Osteocyte (in vitro differentiated cells): Measurements from ENCODE around the gene DPYD. TPM values are rescaled to one million over a fixed set of nuclear protein-coding genes. Genes with fewer than 3 reads are reported as not detected.

ENCODE experiments used
- DNase-seq: peaks from one replicate; pipeline ENCODE4 v3.0.0; 2021; ENCODE audit warnings: mixed read lengths; ENCODE audit not compliant: unreplicated experiment; ENCODE audit errors: extremely low spot score
- H3K27ac Mint-ChIP-seq: one replicate; pipeline ENCODE4 v1.8.0; 2021; ENCODE audit warnings: mild to moderate bottlenecking, mixed read lengths; ENCODE audit not compliant: unreplicated experiment
- H3K27me3 Mint-ChIP-seq: one replicate; pipeline ENCODE4 v1.8.0; 2021; ENCODE audit warnings: mixed read lengths; ENCODE audit not compliant: unreplicated experiment
- H3K36me3 Mint-ChIP-seq: one replicate; pipeline ENCODE4 v1.8.0; 2021; ENCODE audit warnings: mixed read lengths; ENCODE audit not compliant: unreplicated experiment
- H3K4me1 Mint-ChIP-seq: one replicate; pipeline ENCODE4 v1.8.0; 2021; ENCODE audit warnings: mixed read lengths; ENCODE audit not compliant: unreplicated experiment
- H3K4me3 Mint-ChIP-seq: one replicate; pipeline ENCODE4 v1.8.0; 2021; ENCODE audit warnings: mild to moderate bottlenecking, moderate library complexity, mixed read lengths; ENCODE audit not compliant: unreplicated experiment
- H3K9me3 Mint-ChIP-seq: one replicate; pipeline ENCODE4 v1.8.0; 2021; ENCODE audit warnings: mixed read lengths; ENCODE audit not compliant: unreplicated experiment
- total RNA-seq: library from RNA; stranded (reverse); gene quantifications from 2 replicates; pipeline ENCODE4 v1.2.1, GENCODE V29; 2021
- TF ChIP-seq, protein P1 (sequence below): fragments of 200-600 bp; sonication (generic); IDR thresholded peaks from 2 replicates; pipeline ENCODE4 v1.5.0; 2021; ENCODE audit warnings: antibody characterized with exemption, mild to moderate bottlenecking, moderate library complexity

Gene DPYD
- total RNA-seq, 1 donor from 2014 or later, result 44.0 TPM

DNA sequence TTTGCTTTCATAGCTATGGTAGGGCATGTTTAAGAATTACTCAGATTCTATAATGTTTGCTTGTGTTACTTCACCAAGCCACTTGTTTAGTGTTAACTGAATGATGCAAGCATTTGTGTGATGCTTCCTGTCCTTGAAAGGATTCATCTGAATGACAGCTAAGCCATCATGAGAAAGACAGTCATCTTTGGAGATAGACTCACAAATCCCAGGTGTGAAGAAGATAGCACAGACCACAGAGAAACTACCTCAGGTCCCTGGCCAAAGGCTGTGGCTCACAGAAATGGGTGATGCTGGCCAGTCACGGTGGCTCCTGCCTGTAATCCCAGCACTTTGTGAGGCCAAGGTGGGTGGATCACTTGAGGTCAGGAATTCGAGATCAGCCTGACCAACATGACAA is 321.4 kb downstream of the DPYD start:
- no peaks in the 10 kb centered on the region for H3K36me3 Mint-ChIP-seq
- TF ChIP-seq, protein P1, sequence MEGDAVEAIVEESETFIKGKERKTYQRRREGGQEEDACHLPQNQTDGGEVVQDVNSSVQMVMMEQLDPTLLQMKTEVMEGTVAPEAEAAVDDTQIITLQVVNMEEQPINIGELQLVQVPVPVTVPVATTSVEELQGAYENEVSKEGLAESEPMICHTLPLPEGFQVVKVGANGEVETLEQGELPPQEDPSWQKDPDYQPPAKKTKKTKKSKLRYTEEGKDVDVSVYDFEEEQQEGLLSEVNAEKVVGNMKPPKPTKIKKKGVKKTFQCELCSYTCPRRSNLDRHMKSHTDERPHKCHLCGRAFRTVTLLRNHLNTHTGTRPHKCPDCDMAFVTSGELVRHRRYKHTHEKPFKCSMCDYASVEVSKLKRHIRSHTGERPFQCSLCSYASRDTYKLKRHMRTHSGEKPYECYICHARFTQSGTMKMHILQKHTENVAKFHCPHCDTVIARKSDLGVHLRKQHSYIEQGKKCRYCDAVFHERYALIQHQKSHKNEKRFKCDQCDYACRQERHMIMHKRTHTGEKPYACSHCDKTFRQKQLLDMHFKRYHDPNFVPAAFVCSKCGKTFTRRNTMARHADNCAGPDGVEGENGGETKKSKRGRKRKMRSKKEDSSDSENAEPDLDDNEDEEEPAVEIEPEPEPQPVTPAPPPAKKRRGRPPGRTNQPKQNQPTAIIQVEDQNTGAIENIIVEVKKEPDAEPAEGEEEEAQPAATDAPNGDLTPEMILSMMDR, result no peak
- no peak for DNase-seq
- no peak overlapping the region for H3K4me3 Mint-ChIP-seq
- peaks cover 16% of the 10 kb centered on the region for H3K4me1 Mint-ChIP-seq
- H3K9me3 Mint-ChIP-seq, result no peaks in the 10 kb centered on the region
- no peak overlapping the region for H3K27ac Mint-ChIP-seq
- no peaks in the 10 kb centered on the region for H3K27me3 Mint-ChIP-seq

DNA sequence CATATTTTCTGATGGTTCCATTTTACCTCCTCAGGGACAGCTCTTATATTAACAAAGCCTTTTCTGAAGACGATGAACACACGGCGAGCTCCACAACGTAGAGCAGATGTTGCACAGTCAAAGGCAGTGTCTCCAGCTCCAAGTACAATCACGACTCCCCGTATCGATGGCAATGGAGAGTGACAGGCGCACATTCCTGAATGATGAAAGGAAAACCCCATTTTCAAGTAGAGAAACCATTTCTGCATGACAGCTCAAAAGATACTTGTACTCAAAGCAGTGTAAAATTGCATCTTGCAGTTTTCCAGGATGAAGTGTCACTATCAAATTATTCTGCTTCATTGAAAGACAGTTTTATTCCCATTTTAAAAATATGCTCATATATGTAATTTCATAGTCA is 327.6 kb downstream of the DPYD start:
- Mint-ChIP-seq H3K4me3 (no peak overlapping the region), H3K27me3 (no peaks in the 10 kb centered on the region), H3K4me1 (no peaks in the 10 kb centered on the region)

DNA sequence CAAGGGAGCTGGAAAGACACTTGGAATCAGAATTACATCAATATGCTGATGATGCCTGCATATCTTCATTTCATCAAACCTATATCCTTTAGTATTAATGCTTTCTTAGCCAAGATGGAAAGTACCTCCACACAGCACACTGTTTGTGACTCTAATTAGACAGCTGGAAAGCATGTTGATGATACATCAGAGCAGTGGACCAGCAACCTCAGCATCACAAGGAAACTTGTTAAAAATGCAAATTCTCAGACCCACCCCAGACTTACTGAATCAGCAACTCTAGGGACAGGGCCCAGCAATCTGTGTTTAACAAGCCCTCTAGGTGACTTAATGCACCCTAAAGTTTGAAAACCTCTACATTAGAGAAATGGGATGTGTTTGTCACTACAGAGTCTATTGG is 332.1 kb downstream of the DPYD start:
- DNase-seq, result no peak
- Mint-ChIP-seq H3K27me3 (no peaks in the 10 kb centered on the region), H3K27ac (no peak overlapping the region), H3K4me1 (no peaks in the 10 kb centered on the region), H3K36me3 (peaks cover 40% of the 10 kb centered on the region), H3K4me3 (no peak overlapping the region), H3K9me3 (peaks cover 3% of the 10 kb centered on the region)
- TF ChIP-seq, protein P1, result no peak

More for the DNA sequence above, 327.6 kb downstream of the DPYD start:
- Mint-ChIP-seq H3K27ac (no peak overlapping the region), H3K9me3 (peaks cover 3% of the 10 kb centered on the region), H3K36me3 (peaks cover 30% of the 10 kb centered on the region)
- DNase-seq, result no peak
- TF ChIP-seq, protein P1, result no peak

DNA sequence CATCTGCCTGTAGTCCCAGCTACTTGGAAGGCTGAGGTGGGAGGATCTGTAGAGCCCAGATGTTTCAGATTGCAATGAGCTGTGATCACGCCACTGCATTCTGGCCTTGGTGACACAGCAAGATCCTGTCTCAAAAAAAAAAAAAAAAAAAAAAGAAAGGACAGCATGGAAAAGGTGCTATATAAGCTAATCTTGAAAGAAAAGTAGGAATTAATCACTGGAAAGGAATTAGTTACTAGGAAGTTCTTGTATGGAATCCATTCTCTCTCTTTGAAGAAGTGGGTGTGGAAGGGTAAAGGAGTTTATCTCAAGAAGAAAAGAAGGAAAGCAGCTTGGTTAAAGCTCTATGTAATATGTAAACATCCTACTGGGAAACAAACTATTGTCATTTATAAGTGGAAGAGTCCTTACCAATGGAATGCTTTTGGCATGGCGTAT is 339.2 kb downstream of the DPYD start:
- H3K9me3 Mint-ChIP-seq, result no peaks in the 10 kb centered on the region
- peaks cover 16% of the 10 kb centered on the region for H3K36me3 Mint-ChIP-seq
- DNase-seq, result no peak
- no peak overlapping the region for H3K27ac Mint-ChIP-seq
- TF ChIP-seq, protein P1, result no peak
- H3K4me1 Mint-ChIP-seq, result no peaks in the 10 kb centered on the region
- H3K27me3 Mint-ChIP-seq, result no peaks in the 10 kb centered on the region
- no peak overlapping the region for H3K4me3 Mint-ChIP-seq

DNA sequence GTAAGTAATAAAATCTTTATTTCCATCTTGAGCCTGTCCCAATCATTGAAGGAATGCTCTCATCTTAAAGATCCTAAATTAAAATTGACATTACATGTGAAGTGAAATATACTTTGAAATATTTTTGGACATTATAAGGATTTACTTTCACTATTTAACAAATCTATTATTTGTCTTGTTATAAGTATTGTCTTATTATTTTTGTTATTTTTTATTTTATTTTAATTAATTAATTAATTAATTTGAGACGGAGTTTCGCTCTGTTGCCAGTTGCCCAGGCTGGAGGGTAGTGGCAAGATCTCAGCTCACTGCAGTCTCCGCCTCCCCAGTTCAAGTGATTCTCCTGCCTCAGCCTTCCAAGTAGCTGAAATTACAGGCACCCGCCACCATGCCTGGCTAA is 343.2 kb downstream of the DPYD start:
- Mint-ChIP-seq H3K27ac (no peak overlapping the region), H3K9me3 (no peaks in the 10 kb centered on the region), H3K36me3 (peaks cover 19% of the 10 kb centered on the region), H3K4me3 (no peak overlapping the region), H3K27me3 (no peaks in the 10 kb centered on the region), H3K4me1 (peaks cover 18% of the 10 kb centered on the region)
- DNase-seq, result no peak
- TF ChIP-seq, protein P1, result no peak
